HepG2 (cell line): Measurements from ENCODE around the gene PDXDC1. TPM values are rescaled to one million over a fixed set of nuclear protein-coding genes. Genes with fewer than 3 reads are reported as not detected.
"Not testable (repeated sequence)": the region's sequence is repeated elsewhere in the genome, so short reads cannot be mapped to it uniquely, and the experiment has no call there.

Experiments
- ATAC-seq: fragments of 200-7000 bp; cut with Tn5 transposase; 3 replicates; pipeline ENCODE4 v1.9.1; 2020; ENCODE audit warnings: mild to moderate bottlenecking, moderate library complexity
- BruUV-seq: library from RNA; stranded (reverse); fragments of 400-500 nt; replicated peaks from 2 replicates; lab custom pipeline; 2021; lab: Mats Ljungman, UMichigan
- CTCF ChIA-PET: fragments of 300-600 bp; formaldehyde crosslinking; extraction: SDS; loops from one replicate; lab custom pipeline; 2021; ENCODE audit warnings: low total read pairs, inconsistent platforms, low intra/inter-chr PET ratio; lab: Yijun Ruan, JAX
- POLR2A ChIA-PET: fragments of 350-600 bp; sonication (Branson Sonifier 250); formaldehyde crosslinking; loops from one replicate; lab custom pipeline; 2020; ENCODE audit warnings: antibody characterized with exemption, inconsistent platforms; lab: Yijun Ruan, JAX
- DNase-seq: peaks from one replicate; pipeline ENCODE4 v3.0.0-alpha.2; 2015; ENCODE audit warnings: low spot score
- FAIRE-seq: peaks from 3 replicates; lab custom pipeline; 2011; peaks lifted over from hg19 to GRCh38; lab: Jason Lieb, UNC
- H2AFZ ChIP-seq: one replicate; pipeline ENCODE4 v1.6.1; 2011; ENCODE audit warnings: low read length, inconsistent platforms
- H3K27ac ChIP-seq: fragments of 300-600 bp; 3 replicates; pipeline ENCODE4 v1.8.0; 2011; ENCODE audit warnings: mixed run types, mild to moderate bottlenecking, mixed read lengths, low read length, inconsistent platforms; ENCODE audit not compliant: insufficient read depth; ENCODE audit errors: extremely low read length
- H3K27me3 ChIP-seq, 2 experiments: fragments of 200-600 bp in 1 of 2; 2 replicates in 1 of 2; 3 replicates in 1 of 2; pipeline versions ENCODE4 v1.6.0 to v1.8.0; 2011; ENCODE audit warnings: low read length in 2 of 2, mild to moderate bottlenecking in 2 of 2, moderate library complexity in 2 of 2, inconsistent platforms in 1 of 2; ENCODE audit not compliant: insufficient read depth in 2 of 2, control insufficient read depth in 1 of 2
- H3K36me3 ChIP-seq, 2 experiments: fragments of 200-600 bp in 1 of 2; replicated peaks in 1 of 2; 2 replicates in 1 of 2; 3 replicates in 1 of 2; pipeline versions ENCODE4 v1.5.1 to v1.8.0; 2011; ENCODE audit warnings: low read length in 2 of 2, inconsistent platforms in 1 of 2; ENCODE audit not compliant: insufficient read depth in 2 of 2, control insufficient read depth in 1 of 2
- H3K4me1 ChIP-seq: 2 replicates; pipeline ENCODE4 v1.5.1; 2012; ENCODE audit warnings: low read length, inconsistent platforms; ENCODE audit not compliant: insufficient read depth
- H3K4me2 ChIP-seq: 2 replicates; pipeline ENCODE4 v1.6.0; 2011; ENCODE audit warnings: low read depth, low read length, inconsistent platforms
- H3K4me3 ChIP-seq, 3 experiments: fragments of 200-600 bp in 1 of 3; sonication (generic), shearing (Covaris generic) in 1 of 3; replicated peaks in 1 of 3; 2 replicates each; pipeline ENCODE4 v1.5.1; 2011 to 2016; ENCODE audit warnings: low read length in 3 of 3, inconsistent platforms in 2 of 3, low read depth in 2 of 3, mild to moderate bottlenecking in 2 of 3, control low read depth in 1 of 3, mixed read lengths in 1 of 3; ENCODE audit not compliant: insufficient read depth in 1 of 3
- H3K79me2 ChIP-seq: one replicate; pipeline ENCODE4 v1.6.1; 2011; ENCODE audit warnings: low read length, inconsistent platforms; ENCODE audit not compliant: insufficient read depth
- H3K9ac ChIP-seq: 2 replicates; pipeline ENCODE4 v1.6.0; 2011; ENCODE audit warnings: mild to moderate bottlenecking, low read depth, low read length, inconsistent platforms; ENCODE audit not compliant: insufficient read depth
- H3K9me3 ChIP-seq: 2 replicates; pipeline ENCODE4 v1.5.1; 2012; ENCODE audit warnings: mild to moderate bottlenecking, low read length
- H4K20me1 ChIP-seq: 2 replicates; pipeline ENCODE4 v1.6.0; 2011; ENCODE audit warnings: inconsistent platforms, mild to moderate bottlenecking, low read length, moderate library complexity; ENCODE audit not compliant: insufficient read depth
- GATAD2A ChIP-seq: IDR thresholded peaks from 2 replicates; pipeline ENCODE4 v1.6.1; 2016
- SP4 ChIP-seq: sonication (generic); formaldehyde crosslinking; IDR thresholded peaks from 2 replicates; pipeline ENCODE4 v1.8.1; 2023; ENCODE audit warnings: mild to moderate bottlenecking, missing genetic modification reagents
- ZFP36L1 ChIP-seq: sonication (generic); formaldehyde crosslinking; IDR thresholded peaks from 2 replicates; pipeline ENCODE4 v1.8.0; 2022; ENCODE audit warnings: mild to moderate bottlenecking, missing genetic modification reagents, moderate library complexity
- WGBS: methylation state at CpG from one replicate; pipeline ENCODE4 v1.1.6; 2017; ENCODE audit warnings: low lambda C conversion rate; 5-methylcytosine and 5-hydroxymethylcytosine counted together
- in situ Hi-C: cut with HindIII; loops from 2 replicates; pipeline ENCODE4 v1.10.0; 2017; ENCODE audit warnings: low pct_unique_long_range_greater_than_20kb; ENCODE audit not compliant: extremely low pct_ligation_motif_present
- intact Hi-C: fragments of 100-400 bp; cut with micrococcal nuclease; formaldehyde crosslinking; loops from one replicate; pipeline ENCODE4 v1.10.0; 2022; ENCODE audit not compliant: unreplicated experiment
- polyA plus RNA-seq, 8 experiments: library from polyadenylated mRNA; depleted of rRNA in 3 of 8; stranded (reverse) in 7 of 8; unstranded in 1 of 8; fragments of >200 nt; fragmentation: Illumina TruSeq in 4 of 8; extraction: Trizol in 4 of 8; gene quantifications; 2 replicates each; pipeline versions ENCODE4 v1.2.1 to v1.2.3, GENCODE V29; 2011 to 2016; ENCODE audit warnings: low read depth in 4 of 8, missing spikeins in 1 of 8, mixed read lengths in 1 of 8; ENCODE audit not compliant: insufficient read depth in 1 of 8
- total RNA-seq, 5 experiments: library from RNA; depleted of rRNA; stranded (reverse); fragments of >200 nt; fragmentation: Illumina TruSeq; extraction: Trizol; gene quantifications; 2 replicates each; pipeline ENCODE4 v1.2.3, GENCODE V29; 2016; ENCODE audit warnings: low read depth in 1 of 5
- TF ChIP-seq, protein P1 (sequence below), 2 experiments: fragments of 450-650 bp in 1 of 2; sonication (generic) in 1 of 2; formaldehyde crosslinking in 1 of 2; IDR thresholded peaks; 2 replicates each; pipeline versions ENCODE4 v1.6.1 to v1.8.0; 2016 to 2022; ENCODE audit warnings: antibody characterized with exemption in 1 of 2, mild to moderate bottlenecking in 1 of 2, missing genetic modification reagents in 1 of 2
- TF ChIP-seq, protein P2 (sequence below): sonication (generic); formaldehyde crosslinking; IDR thresholded peaks from 2 replicates; pipeline ENCODE4 v1.5.0; 2020; ENCODE audit warnings: missing genetic modification reagents
- TF ChIP-seq, protein P3 (sequence below), 2 experiments: sonication (generic) in 1 of 2; formaldehyde crosslinking in 1 of 2; IDR thresholded peaks; 2 replicates each; pipeline versions ENCODE4 v1.4.0 to v1.6.1; 2016 to 2020; ENCODE audit warnings: borderline replicate concordance in 1 of 2, low read depth in 1 of 2, mild to moderate bottlenecking in 1 of 2, missing genetic modification reagents in 1 of 2

Gene PDXDC1
- total and polyA plus RNA-seq, 2 of the 13 experiments (the other 11 are each of a cell fraction or from before 2014, with no cell fraction given) = 133 to 169 TPM

DNA sequence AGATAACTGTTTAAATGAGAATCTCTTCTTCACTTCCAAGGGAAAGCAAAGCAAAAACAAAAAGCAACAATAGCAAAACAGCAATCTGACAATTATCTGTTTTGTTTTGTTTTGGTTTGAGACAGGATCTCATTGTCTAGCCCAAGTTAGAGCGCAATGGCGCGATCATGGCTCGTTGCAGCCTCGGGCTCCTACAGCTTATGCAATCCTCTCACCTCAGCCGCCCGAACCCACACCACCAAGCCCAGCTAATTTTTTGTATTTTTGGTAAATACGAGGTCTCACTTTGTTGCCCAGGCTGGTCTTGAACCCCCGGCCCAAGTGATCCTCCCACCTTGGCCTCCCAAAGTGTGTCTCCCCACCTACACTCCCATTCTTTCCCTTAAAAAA lies 121.8 kb downstream of the PDXDC1 start:
- H4K20me1 ChIP-seq, H3K9me3 ChIP-seq, H3K27me3 ChIP-seq, H3K9ac ChIP-seq, in situ Hi-C loops, H3K36me3 ChIP-seq, CTCF ChIA-PET, FAIRE-seq, intact Hi-C loops, DNase-seq, H3K27ac ChIP-seq, ATAC-seq, BruUV-seq, POLR2A ChIA-PET: not testable (repeated sequence)
- Histone ChIP-seq H3K4me2 (peak overlapping the region; percentile 79), H3K4me1 (peaks cover 36% of the 10 kb centered on the region), H3K4me3 (peak overlapping the region in 1 of 3 experiments; percentile 40; a peak in 1 of 6 replicates), H2AFZ (peak overlapping the region; percentile 15), H3K79me2 (peaks cover 20% of the 10 kb centered on the region)
- 3% methylated on average over 9 of the region's 9 CpGs for WGBS
- TF ChIP-seq, protein P1, sequence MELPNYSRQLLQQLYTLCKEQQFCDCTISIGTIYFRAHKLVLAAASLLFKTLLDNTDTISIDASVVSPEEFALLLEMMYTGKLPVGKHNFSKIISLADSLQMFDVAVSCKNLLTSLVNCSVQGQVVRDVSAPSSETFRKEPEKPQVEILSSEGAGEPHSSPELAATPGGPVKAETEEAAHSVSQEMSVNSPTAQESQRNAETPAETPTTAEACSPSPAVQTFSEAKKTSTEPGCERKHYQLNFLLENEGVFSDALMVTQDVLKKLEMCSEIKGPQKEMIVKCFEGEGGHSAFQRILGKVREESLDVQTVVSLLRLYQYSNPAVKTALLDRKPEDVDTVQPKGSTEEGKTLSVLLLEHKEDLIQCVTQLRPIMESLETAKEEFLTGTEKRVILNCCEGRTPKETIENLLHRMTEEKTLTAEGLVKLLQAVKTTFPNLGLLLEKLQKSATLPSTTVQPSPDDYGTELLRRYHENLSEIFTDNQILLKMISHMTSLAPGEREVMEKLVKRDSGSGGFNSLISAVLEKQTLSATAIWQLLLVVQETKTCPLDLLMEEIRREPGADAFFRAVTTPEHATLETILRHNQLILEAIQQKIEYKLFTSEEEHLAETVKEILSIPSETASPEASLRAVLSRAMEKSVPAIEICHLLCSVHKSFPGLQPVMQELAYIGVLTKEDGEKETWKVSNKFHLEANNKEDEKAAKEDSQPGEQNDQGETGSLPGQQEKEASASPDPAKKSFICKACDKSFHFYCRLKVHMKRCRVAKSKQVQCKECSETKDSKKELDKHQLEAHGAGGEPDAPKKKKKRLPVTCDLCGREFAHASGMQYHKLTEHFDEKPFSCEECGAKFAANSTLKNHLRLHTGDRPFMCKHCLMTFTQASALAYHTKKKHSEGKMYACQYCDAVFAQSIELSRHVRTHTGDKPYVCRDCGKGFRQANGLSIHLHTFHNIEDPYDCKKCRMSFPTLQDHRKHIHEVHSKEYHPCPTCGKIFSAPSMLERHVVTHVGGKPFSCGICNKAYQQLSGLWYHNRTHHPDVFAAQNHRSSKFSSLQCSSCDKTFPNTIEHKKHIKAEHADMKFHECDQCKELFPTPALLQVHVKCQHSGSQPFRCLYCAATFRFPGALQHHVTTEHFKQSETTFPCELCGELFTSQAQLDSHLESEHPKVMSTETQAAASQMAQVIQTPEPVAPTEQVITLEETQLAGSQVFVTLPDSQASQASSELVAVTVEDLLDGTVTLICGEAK (IDR thresholded peaks at IDR 0.05) = peak; percentile 12; the same call in 1 of the 2 replicates
- TF ChIP-seq, protein P1 (CRISPR knock-in tag; IDR thresholded peaks at IDR 0.05) = not testable (repeated sequence)
- TF ChIP-seq SP4 (CRISPR knock-in tag) = 0 out of 2 replicates have a peak, but pooled peaks have one; percentile 1
- TF ChIP-seq, protein P2, sequence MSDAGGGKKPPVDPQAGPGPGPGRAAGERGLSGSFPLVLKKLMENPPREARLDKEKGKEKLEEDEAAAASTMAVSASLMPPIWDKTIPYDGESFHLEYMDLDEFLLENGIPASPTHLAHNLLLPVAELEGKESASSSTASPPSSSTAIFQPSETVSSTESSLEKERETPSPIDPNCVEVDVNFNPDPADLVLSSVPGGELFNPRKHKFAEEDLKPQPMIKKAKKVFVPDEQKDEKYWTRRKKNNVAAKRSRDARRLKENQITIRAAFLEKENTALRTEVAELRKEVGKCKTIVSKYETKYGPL (CRISPR knock-in tag) = peak; percentile 60; the same call in 1 of the 2 replicates
- TF ChIP-seq, protein P3, sequence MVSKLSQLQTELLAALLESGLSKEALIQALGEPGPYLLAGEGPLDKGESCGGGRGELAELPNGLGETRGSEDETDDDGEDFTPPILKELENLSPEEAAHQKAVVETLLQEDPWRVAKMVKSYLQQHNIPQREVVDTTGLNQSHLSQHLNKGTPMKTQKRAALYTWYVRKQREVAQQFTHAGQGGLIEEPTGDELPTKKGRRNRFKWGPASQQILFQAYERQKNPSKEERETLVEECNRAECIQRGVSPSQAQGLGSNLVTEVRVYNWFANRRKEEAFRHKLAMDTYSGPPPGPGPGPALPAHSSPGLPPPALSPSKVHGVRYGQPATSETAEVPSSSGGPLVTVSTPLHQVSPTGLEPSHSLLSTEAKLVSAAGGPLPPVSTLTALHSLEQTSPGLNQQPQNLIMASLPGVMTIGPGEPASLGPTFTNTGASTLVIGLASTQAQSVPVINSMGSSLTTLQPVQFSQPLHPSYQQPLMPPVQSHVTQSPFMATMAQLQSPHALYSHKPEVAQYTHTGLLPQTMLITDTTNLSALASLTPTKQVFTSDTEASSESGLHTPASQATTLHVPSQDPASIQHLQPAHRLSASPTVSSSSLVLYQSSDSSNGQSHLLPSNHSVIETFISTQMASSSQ (IDR thresholded peaks at IDR 0.05; ENCODE audit: low read depth) = 0 out of 2 replicates have a peak, but pooled peaks have one; percentile 22
- TF ChIP-seq, protein P3 (CRISPR knock-in tag; IDR thresholded peaks at IDR 0.05; ENCODE audit: borderline replicate concordance) = not testable (repeated sequence)
- peak; percentile 18; the same call in 1 of the 2 replicates for TF ChIP-seq GATAD2A (CRISPR knock-in tag)
- TF ChIP-seq ZFP36L1 (CRISPR knock-in tag) = 0 out of 2 replicates have a peak, but pooled peaks have one; percentile 26
